Activated CD4-positive, alpha-beta T cell treated with anti-CD3 and anti-CD28 coated beads, Interleukin-2, amount 10 ng/mL, durations not matched to agents 24 days and 14 days (primary cell): ENCODE measurements around the gene DGKZ. TPM values are rescaled to one million over a fixed set of nuclear protein-coding genes. Genes with fewer than 3 reads are reported as not detected.

Experiments
- DNase-seq: peaks from one replicate; pipeline ENCODE4 v3.0.0; 2022
- H3K27ac Mint-ChIP-seq: one replicate; pipeline ENCODE4 v1.8.0; 2022; ENCODE audit warnings: mild to moderate bottlenecking, mixed read lengths
- H3K27me3 Mint-ChIP-seq: one replicate; pipeline ENCODE4 v1.8.0; 2022; ENCODE audit warnings: mixed read lengths
- H3K36me3 Mint-ChIP-seq: one replicate; pipeline ENCODE4 v1.8.0; 2022; ENCODE audit warnings: low read depth, mild to moderate bottlenecking, mixed read lengths
- H3K4me1 Mint-ChIP-seq: one replicate; pipeline ENCODE4 v1.8.0; 2021; ENCODE audit warnings: mixed read lengths
- H3K4me3 Mint-ChIP-seq: one replicate; pipeline ENCODE4 v1.8.0; 2022; ENCODE audit warnings: mild to moderate bottlenecking, moderate library complexity, mixed read lengths
- H3K9me3 Mint-ChIP-seq: one replicate; pipeline ENCODE4 v1.8.0; 2021; ENCODE audit warnings: mixed read lengths
- intact Hi-C: fragments of 100-400 bp; cut with micrococcal nuclease; formaldehyde crosslinking; loops from one replicate; pipeline ENCODE4 v1.15.1; 2023
- total RNA-seq: library from RNA; stranded (reverse); gene quantifications from 2 replicates; pipeline ENCODE4 v1.2.3, GENCODE V29; 2022

The DGKZ gene
- total RNA-seq, 1 donor from 2014 or later: 87.4 TPM

GRCh38 chr11:46429717-46430116, 82.5 kb downstream of the DGKZ start:
- H3K4me3 Mint-ChIP-seq: no peak overlapping the region
- DNase-seq: no peak
- H3K9me3 Mint-ChIP-seq: no peaks in the 10 kb centered on the region
- H3K4me1 Mint-ChIP-seq: no peaks in the 10 kb centered on the region
- no peaks in the 10 kb centered on the region for H3K27me3 Mint-ChIP-seq
- H3K36me3 Mint-ChIP-seq: peaks cover 28% of the 10 kb centered on the region
- H3K27ac Mint-ChIP-seq: no peak overlapping the region
- intact Hi-C loops: no loop called here

Other genes with a start within 250 kb of the DGKZ start
- gene PHF21A, start 226.0 kb upstream of the DGKZ start, total RNA-seq: 33.7 and 33.9 TPM in 2 replicates
- 0.09 and 0.17 TPM in 2 replicates for gene CREB3L1, start 69.8 kb upstream of the DGKZ start, total RNA-seq
- 5.4 and 7.1 TPM in 2 replicates for gene MDK, start 34.2 kb downstream of the DGKZ start, total RNA-seq
- 0.80 and 0.84 TPM in 2 replicates for gene CHRM4, start 44.3 kb downstream of the DGKZ start, total RNA-seq
- gene AMBRA1, start 246.6 kb downstream of the DGKZ start, total RNA-seq: 27.7 and 34.9 TPM in 2 replicates